Measurements from ENCODE around the gene DMD. TPM values are rescaled to one million over a fixed set of nuclear protein-coding genes. Genes with fewer than 3 reads are reported as not detected.

The DMD gene
- total and polyA plus RNA-seq, 2 of the 8 experiments (the other 6 are each of a cell fraction or from before 2014, with no cell fraction given) = 4.8 to 7.4 TPM

DNA sequence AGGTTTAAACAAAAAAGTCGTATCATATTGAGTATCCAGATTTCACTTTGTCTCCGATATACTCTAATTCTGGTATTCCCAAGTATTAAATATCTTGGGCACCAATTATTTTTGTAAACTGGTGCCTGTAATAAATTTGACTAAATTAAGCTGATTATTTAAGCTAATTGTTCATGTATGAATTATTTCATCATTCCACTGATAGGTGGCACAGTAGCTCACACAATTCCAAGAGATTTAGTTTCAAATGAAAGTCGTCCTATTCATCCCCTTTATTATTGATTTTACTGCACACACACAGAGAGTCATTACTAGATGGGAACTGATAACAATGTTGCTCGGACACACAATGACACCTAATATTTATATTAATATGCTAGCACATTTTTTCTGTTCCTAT lies 432.4 kb downstream of the DMD start:
- Histone ChIP-seq H4K5ac (ENCODE audit: insufficient read length, low read depth, low read length) (no peak overlapping the region), H3K56ac (replicated peaks; ENCODE audit: insufficient read length, low read depth, low read length) (no peak overlapping the region), H3K79me1 (ENCODE audit: low read depth, low read length) (no peaks in the 10 kb centered on the region), H3K4me3 (ENCODE audit: extremely low read depth in 1 of 4, insufficient read depth in 2 of 4, low read depth in 3 of 4, low read length in 4 of 4) (no peak overlapping the region), H3K4me1 (replicated peaks in 1 of 4; ENCODE audit: control insufficient read depth in 3 of 4, insufficient read depth in 4 of 4, low read length in 3 of 4) (peaks cover 0 to 2% (median 0%) of the 10 kb centered on the region in 4 experiments; a peak in 1 of 7 replicates), H3K9ac (replicated peaks in 1 of 4; ENCODE audit: extremely low read depth in 1 of 4, low read depth in 3 of 4, low read length in 3 of 4) (no peak overlapping the region), H3K79me2 (ENCODE audit: control insufficient read depth in 1 of 2, insufficient read depth in 2 of 2, low read length in 2 of 2) (no peaks in the 10 kb centered on the region), H3K4me2 (ENCODE audit: insufficient read depth in 1 of 2, low read depth in 2 of 2, low read length in 2 of 2) (no peak overlapping the region), H3K14ac (ENCODE audit: insufficient read length) (no peak overlapping the region), H4K20me1 (replicated peaks in 1 of 2; ENCODE audit: control insufficient read depth in 1 of 2, insufficient read depth in 2 of 2, low read length in 2 of 2) (no peaks in the 10 kb centered on the region), H3K4ac (replicated peaks; ENCODE audit: insufficient read length, low read depth, low read length) (no peak overlapping the region), H2BK12ac (ENCODE audit: low read depth, low read length) (no peak overlapping the region), H2BK20ac (ENCODE audit: low read length) (no peak overlapping the region), H3K27ac (ENCODE audit: low read depth, low read length) (no peak overlapping the region), H3K9me3 (ENCODE audit: insufficient read depth in 2 of 2, low read depth in 1 of 2, low read length in 1 of 2) (peaks cover 5 to 6% of the 10 kb centered on the region in 2 experiments; a peak in 3 of 4 replicates), H3K23ac (ENCODE audit: insufficient read length) (no peak overlapping the region), H4K8ac (ENCODE audit: extremely low read depth, insufficient read depth, low read length) (no peak overlapping the region), H3K23me2 (ENCODE audit: low read depth, low read length) (no peaks in the 10 kb centered on the region), H3K18ac (ENCODE audit: extremely low read depth, low read length) (no peak overlapping the region), H2BK5ac (ENCODE audit: low read depth, low read length) (no peak overlapping the region), H3K27me3 (replicated peaks in 1 of 4; ENCODE audit: control insufficient read depth in 3 of 4, extremely low read depth in 1 of 4, insufficient read depth in 3 of 4, low read length in 3 of 4) (no peaks in the 10 kb centered on the region), H3K36me3 (ENCODE audit: control insufficient read depth in 2 of 4, insufficient read depth in 4 of 4, low read length in 3 of 4) (no peaks in the 10 kb centered on the region), H2AFZ (ENCODE audit: low read length) (no peak overlapping the region), H2BK15ac (ENCODE audit: low read length) (no peak overlapping the region), H2BK120ac (replicated peaks; ENCODE audit: low read depth, low read length) (no peak overlapping the region), H4K91ac (replicated peaks; ENCODE audit: insufficient read length, low read length) (no peak overlapping the region), H2AK5ac (ENCODE audit: low read depth, low read length) (no peak overlapping the region)
- ChIA-PET POLR2A (ENCODE audit: partially characterized antibody) (no interaction called here), CTCF (ENCODE audit: partially characterized antibody) (no interaction called here)
- DNase-seq (ENCODE audit: low read depth in 1 of 2, low spot score in 2 of 2) (no peak), FAIRE-seq (no peak)
- WGBS, 2 experiments (ENCODE audit: extremely low coverage in 1 of 2, insufficient coverage in 1 of 2, insufficient read length in 1 of 2, insufficient replicate concordance in 2 of 2, low coverage in 1 of 2, low lambda C conversion rate in 2 of 2, missing lambda C conversion rate in 1 of 2) = 79% methylated on average over 4 of the region's 4 CpGs; no CpG with 5 or more reads in 1 of the 2 experiments
- TF ChIP-seq SRF (IDR thresholded peaks at IDR 0.05; ENCODE audit: low read depth, low read length) (no peak), SIRT6 (IDR thresholded peaks at IDR 0.05; ENCODE audit: low read length) (no peak), CEBPB (IDR thresholded peaks at IDR 0.05; ENCODE audit: low read depth, low read length) (no peak), SIN3A (conservative IDR thresholded peaks at IDR 0.05 in 1 of 2, IDR thresholded peaks at IDR 0.05 in 1 of 2; ENCODE audit: low read depth in 1 of 2, low read length in 2 of 2) (no peak), CHD1 (IDR thresholded peaks at IDR 0.05; ENCODE audit: low read depth, low read length) (no peak), POLR2AphosphoS5 (IDR thresholded peaks at IDR 0.05; ENCODE audit: low read depth, low read length) (no peak), POU5F1 (IDR thresholded peaks at IDR 0.05; ENCODE audit: low read depth, low read length) (no peak)

Measured in H1 (cell line).